Right lobe of liver (tissue), 4 donors: ENCODE measurements around the gene SH3RF3.

Experiments used
- CTCF ChIP-seq, 4 donors: fragments of 200-600 bp in 3 of 4; fragments of 450-650 bp in 1 of 4; IDR thresholded peaks; one replicate each; pipeline versions ENCODE4 v1.5.1 to v1.8.0; 2016 to 2022; ENCODE audit warnings: antibody characterized with exemption in 4 of 4, mild to moderate bottlenecking in 2 of 4
- POLR2A ChIP-seq: fragments of 450-650 bp; IDR thresholded peaks from one replicate; pipeline ENCODE4 v1.6.1; 2017; ENCODE audit warnings: antibody characterized with exemption, mild to moderate bottlenecking
- donor health status: DM: no; HTN: no; CAD: no.
- donor health status: DM: no; HTN: no; CAD: no.
- donor health status: DM: no; HTN: yes; CAD: no.

GRCh38 chr2:109239720-109240119 is 110.7 kb downstream of the SH3RF3 start:
- TF ChIP-seq CTCF (IDR thresholded peaks at IDR 0.05) (no peak), POLR2A (no peak)
